Embryonic facial prominence (tissue), 1 donor: ENCODE data around the gene ABCA3.
A peak's percentile ranks its signal among the peaks of the same experiment; 100 is the strongest.
"Not testable (repeated sequence)": the region's sequence is repeated elsewhere in the genome, so short reads cannot be mapped to it uniquely, and the experiment has no call there.

ENCODE experiments used
- DNase-seq: peaks from one replicate; pipeline ENCODE4 v3.0.0-alpha.2; 2016; ENCODE audit errors: extremely low spot score

Gene ABCA3

DNA sequence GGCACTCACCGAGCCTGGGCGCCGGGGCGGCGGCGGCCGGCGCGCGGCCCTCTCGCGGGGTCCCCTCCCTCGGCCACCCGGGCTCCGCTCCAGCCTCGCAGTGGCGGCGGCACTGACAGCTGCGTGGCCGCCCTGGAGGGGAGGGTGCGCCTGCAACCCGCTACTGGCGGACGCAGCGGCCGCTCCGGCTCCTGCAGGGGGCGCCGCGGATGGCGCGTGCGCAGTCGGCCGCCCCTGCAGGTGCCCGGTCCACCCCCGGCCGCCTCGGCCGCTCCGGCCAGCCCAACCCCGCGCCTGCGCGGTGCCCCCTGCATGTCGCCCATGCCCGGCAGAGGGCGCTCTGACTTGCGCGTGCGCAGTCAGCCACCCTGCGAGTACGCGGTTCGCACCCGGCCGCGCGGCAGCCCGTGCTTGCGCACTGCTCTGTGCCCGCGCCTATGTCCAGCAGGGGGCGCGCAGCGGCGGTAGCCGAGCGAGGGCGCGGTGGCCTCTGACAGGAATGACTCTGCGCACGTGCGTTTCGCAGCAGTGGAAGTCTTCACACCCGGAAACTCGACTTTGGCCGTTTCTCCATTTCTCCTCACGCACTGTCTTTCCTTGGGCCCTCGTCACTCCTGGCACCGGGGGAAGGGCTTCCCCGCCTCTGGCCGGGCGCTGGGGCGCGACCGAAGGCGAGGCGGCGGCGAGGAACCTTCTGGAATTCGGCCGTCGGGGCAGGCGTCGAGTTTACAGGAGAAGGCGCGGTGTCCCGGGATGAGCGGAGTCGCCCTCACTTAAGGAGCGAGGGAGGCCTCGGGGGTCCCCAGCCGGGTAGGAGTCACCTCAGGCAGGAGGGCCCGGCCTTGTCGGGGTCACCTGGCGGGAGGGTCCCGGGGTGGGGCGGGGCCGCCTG, at the start of gene ABCA3:
Gene ABCA3, minus strand, starts transcription at position 165 of the 892 bp plus-strand sequence. CDS start 14,262 bp downstream, outside the sequence.
- peak; percentile 77 for DNase-seq

- DNase-seq = no peak
These were observed 48.4 kb upstream of the ABCA3 start for GRCh38 chr16:2388875-2389433.

DNA sequence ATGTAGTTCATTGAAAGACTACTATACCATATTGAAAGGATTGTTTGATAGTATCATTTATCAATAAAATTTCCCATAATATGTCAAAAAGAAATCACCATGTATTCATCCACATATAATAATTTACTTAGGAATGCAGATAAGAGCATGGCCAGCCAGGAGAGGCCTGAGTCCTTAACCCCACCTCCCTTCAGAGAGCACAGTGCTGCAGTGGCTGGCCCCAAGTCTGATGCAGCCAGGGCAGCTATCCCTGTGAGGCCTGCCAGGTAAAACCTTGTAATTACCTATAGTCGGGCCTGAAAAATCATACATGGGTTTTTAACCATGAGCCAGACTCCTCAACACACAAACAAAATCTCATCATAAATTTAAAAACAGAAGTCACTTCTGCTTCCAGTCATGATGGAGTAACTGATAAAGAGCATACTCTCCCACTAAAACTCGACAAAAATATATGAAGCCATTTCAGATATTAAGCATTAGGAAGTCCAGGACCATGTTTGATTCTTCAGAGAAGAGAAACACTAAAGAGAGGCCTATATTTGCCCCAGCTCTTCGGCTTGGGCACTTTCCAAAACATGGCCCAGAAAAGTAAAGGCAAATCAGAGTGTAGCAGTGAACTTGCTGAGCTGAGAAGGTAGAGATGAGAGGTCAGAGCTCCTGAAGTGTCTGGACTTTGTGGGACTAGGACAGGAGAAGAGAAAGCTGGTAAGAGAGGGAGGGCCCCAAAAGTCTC, 47.8 kb upstream of the ABCA3 start:
- DNase-seq = no peak

DNA sequence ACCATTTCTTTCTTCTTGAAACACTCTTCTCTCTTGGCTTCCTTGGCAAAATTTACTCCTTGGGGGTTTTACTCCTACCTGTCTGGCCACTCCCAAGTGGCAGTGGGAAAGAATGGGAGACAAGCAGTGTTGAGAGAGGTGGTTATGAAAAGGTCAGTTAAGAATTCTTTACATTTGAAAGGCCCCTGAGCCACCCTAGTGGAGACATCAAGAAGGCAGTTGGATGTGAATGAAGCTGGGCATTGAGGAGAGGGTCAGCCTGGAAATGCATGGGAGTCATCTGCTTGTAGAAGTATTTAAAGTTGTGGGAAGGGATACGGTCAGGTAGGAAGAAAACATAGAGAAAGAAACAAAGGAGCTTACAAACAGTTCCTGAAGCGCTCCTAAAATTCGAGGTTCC, 46.5 kb upstream of the ABCA3 start:
- DNase-seq = no peak

- not testable (repeated sequence) for DNase-seq
These were observed 45.5 kb upstream of the ABCA3 start for GRCh38 chr16:2385982-2386381.

- no peak for DNase-seq
These were observed 44.8 kb upstream of the ABCA3 start for GRCh38 chr16:2385190-2385836.

DNA sequence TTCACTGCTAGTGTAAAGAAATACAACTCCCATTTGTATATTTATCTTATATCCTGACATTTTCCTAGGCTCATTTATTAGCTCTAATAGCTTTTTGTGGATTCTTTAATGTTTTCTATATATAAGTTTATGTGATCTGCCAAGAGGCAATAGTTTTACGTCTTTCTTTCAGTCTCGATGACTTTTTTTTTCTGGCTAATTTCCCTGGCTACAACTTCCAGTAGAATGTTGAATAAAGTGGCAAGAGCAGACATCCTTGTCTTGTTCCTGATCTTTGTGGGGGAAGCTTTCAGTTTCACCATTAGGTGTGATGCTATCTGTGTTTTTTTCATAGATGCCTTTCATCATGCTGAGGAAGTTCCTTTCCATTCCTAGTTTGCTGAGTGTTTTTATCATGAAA, 43.9 kb upstream of the ABCA3 start:
- no peak for DNase-seq

GRCh38 chr16:2383501-2383900, 43.0 kb upstream of the ABCA3 start:
- no peak for DNase-seq

DNA sequence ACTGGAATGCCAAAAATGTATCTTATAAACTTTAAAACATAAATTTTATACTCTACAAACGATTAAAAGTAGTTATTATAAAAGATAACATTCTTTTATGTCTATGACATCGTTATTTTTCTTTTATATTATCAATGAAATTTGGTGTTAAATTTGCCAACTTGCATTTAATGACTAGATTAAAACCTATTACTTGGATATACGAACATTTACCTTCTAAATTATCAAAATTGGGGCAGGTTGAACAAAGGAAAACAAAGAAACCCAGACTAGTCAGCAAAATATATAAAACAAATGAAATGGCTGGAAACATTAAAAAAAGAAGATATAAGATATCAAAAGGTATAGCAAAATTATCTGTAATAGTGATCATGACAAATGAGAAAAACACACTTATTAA, 34.1 kb upstream of the ABCA3 start:
- no peak for DNase-seq

- no peak for DNase-seq
These were observed 32.6 kb upstream of the ABCA3 start for GRCh38 chr16:2373176-2373575.

- no peak for DNase-seq
These were observed 32.2 kb upstream of the ABCA3 start for GRCh38 chr16:2372684-2373083.

- no peak for DNase-seq
These were observed 30.9 kb upstream of the ABCA3 start for GRCh38 chr16:2371421-2371820.

- no peak for DNase-seq
These were observed 30.2 kb upstream of the ABCA3 start for GRCh38 chr16:2370721-2371120.

- DNase-seq = no peak
These were observed 26.3 kb upstream of the ABCA3 start for GRCh38 chr16:2366660-2367309.

GRCh38 chr16:2365397-2366294, 25.1 kb upstream of the ABCA3 start:
- DNase-seq = no peak

GRCh38 chr16:2364638-2365210, 24.2 kb upstream of the ABCA3 start:
- no peak for DNase-seq

- DNase-seq = no peak
These were observed 21.7 kb upstream of the ABCA3 start for GRCh38 chr16:2362218-2362617.

DNA sequence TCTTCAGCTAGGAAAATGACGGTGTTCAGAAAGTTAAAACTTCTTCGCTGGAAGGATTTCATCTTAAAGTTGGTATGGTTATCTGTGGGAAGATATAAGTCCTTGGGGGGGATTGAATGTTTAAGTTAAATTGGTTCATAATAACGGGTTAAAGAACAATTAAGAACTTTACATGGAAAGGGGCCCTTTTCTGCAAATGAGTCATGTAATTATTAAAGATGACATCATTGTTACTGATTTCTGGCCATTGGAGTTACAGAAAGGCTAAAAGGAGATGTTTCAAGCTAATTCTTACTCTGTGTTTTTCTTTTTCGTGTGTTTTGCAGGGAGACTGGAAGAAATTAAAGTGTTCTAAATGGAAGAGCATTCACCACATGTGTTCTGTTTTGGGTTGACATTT, 20.6 kb upstream of the ABCA3 start:
- no peak for DNase-seq

DNA sequence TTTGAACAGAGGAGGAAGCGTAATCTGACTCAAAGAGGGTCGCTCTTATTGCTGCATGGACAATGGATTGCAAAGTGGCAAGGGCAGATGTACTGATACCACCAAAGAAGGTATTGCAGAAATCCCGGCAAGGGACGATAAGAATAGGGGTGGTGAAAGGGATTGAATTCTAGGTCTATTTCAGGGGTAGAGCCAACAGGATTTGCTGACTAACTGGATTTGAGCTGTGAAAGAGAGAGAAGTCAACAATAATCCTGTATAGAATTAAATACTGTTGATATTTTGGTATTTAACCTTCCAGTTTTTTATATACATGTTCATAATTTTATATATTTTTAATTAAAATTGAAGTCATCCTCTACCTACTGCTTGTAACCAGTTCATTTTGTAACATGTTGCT, 19.4 kb upstream of the ABCA3 start:
- no peak for DNase-seq

DNA sequence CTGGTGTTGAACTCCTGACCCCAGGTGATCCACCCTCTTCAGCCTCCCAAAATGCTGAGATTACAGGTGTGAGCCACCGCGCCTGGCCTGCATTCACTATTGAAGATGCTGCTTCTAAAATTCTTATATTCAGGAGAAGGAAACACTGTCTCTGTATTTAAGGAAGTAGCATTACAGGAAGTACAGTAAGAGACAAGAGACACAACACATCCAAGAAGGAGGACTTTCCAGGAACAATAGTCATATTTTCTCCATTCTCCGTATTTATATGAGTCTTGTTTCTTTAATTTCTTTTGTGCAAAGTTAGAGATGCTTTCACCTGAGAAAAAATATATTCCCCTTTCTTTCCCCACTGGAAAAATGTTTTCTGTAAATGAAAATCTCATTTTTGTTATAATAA, 18.3 kb upstream of the ABCA3 start:
- no peak for DNase-seq
